Endothelial cell of umbilical vein (primary cell): ENCODE measurements around the gene PIK3R4. TPM values are rescaled to one million over a fixed set of nuclear protein-coding genes. Genes with fewer than 3 reads are reported as not detected.

Source experiments
- BruUV-seq: library from RNA; stranded (reverse); fragments of 400-500 nt; replicated peaks from 2 replicates; lab custom pipeline; 2021; lab: Mats Ljungman, UMichigan
- CTCF ChIA-PET: fragments of 300-600, 350-600 bp; sonication (Branson Sonifier 250); formaldehyde crosslinking; loops from one replicate; lab custom pipeline; 2021; ENCODE audit warnings: antibody characterized with exemption, inconsistent platforms; lab: Charles Lee
- POLR2A ChIA-PET: fragments of 300-600, 350-600 bp; sonication (Branson Sonifier 250); formaldehyde crosslinking; loops from one replicate; lab custom pipeline; 2021; ENCODE audit warnings: antibody characterized with exemption, inconsistent platforms; lab: Charles Lee
- DNase-seq: peaks from one replicate; pipeline ENCODE4 v3.0.0-alpha.2; 2011; ENCODE audit warnings: low read depth, low spot score
- FAIRE-seq: peaks from 2 replicates; lab custom pipeline; 2011; peaks lifted over from hg19 to GRCh38; lab: Jason Lieb, UNC
- H2AFZ ChIP-seq: 2 replicates; pipeline ENCODE4 v1.6.0; 2012; ENCODE audit warnings: low read depth, low read length, control low read depth, inconsistent platforms
- H3K27ac ChIP-seq: 2 replicates; pipeline ENCODE4 v1.5.1; 2011; ENCODE audit warnings: low read depth, mild to moderate bottlenecking, control low read depth, low read length, moderate library complexity; ENCODE audit not compliant: insufficient read depth
- H3K27me3 ChIP-seq, 2 experiments: 2 replicates each; pipeline versions ENCODE4 v1.6.0 to v1.6.1; 2011; ENCODE audit warnings: low read length in 2 of 2, mixed read lengths in 1 of 2; ENCODE audit not compliant: control insufficient read depth in 2 of 2, insufficient read depth in 2 of 2
- H3K36me3 ChIP-seq, 2 experiments: 2 replicates in 1 of 2; 3 replicates in 1 of 2; pipeline ENCODE4 v1.5.1; 2011; ENCODE audit warnings: low read length in 2 of 2, mild to moderate bottlenecking in 1 of 2, moderate library complexity in 1 of 2; ENCODE audit not compliant: control insufficient read depth in 2 of 2, insufficient read depth in 2 of 2; ENCODE audit errors: extremely low read depth in 1 of 2
- H3K4me1 ChIP-seq: 3 replicates; pipeline ENCODE4 v1.5.1; 2011; ENCODE audit warnings: mild to moderate bottlenecking, low read length; ENCODE audit not compliant: control insufficient read depth, insufficient read depth; ENCODE audit errors: extremely low read depth
- H3K4me2 ChIP-seq: 2 replicates; pipeline ENCODE4 v1.6.1; 2011; ENCODE audit warnings: low read length, control low read depth, mixed read lengths; ENCODE audit not compliant: insufficient read depth
- H3K4me3 ChIP-seq, 3 experiments: fragments of 200-600 bp in 1 of 3; sonication (generic), shearing (Covaris generic) in 1 of 3; replicated peaks in 1 of 3; 2 replicates each; pipeline ENCODE4 v1.5.1; 2011 to 2016; ENCODE audit warnings: control low read depth in 3 of 3, low read length in 3 of 3, mild to moderate bottlenecking in 2 of 3, inconsistent platforms in 1 of 3, low read depth in 1 of 3, moderate library complexity in 1 of 3; ENCODE audit not compliant: insufficient read depth in 1 of 3
- H3K79me2 ChIP-seq: 2 replicates; pipeline ENCODE4 v1.6.0; 2012; ENCODE audit warnings: low read length, inconsistent platforms; ENCODE audit not compliant: control insufficient read depth, insufficient read depth
- H3K9ac ChIP-seq: replicated peaks from 2 replicates; pipeline ENCODE3; 2011; ENCODE audit warnings: low read length, control low read depth; ENCODE audit not compliant: insufficient read depth; ENCODE audit errors: extremely low read depth
- H3K9me1 ChIP-seq: replicated peaks from 3 replicates; pipeline ENCODE4 v1.6.0; 2011; ENCODE audit warnings: mild to moderate bottlenecking, low read length; ENCODE audit not compliant: control insufficient read depth, insufficient read depth; ENCODE audit errors: extremely low read depth
- H3K9me3 ChIP-seq: replicated peaks from 2 replicates; pipeline ENCODE4 v1.5.1; 2012; ENCODE audit warnings: low read length, inconsistent platforms; ENCODE audit not compliant: control insufficient read depth, insufficient read depth
- H4K20me1 ChIP-seq: replicated peaks from 2 replicates; pipeline ENCODE3; 2011; ENCODE audit warnings: mild to moderate bottlenecking, low read length; ENCODE audit not compliant: control insufficient read depth, insufficient read depth; ENCODE audit errors: extremely low read depth
- EZH2 ChIP-seq: IDR thresholded peaks from 2 replicates; pipeline ENCODE4 v1.6.1; 2012; ENCODE audit warnings: borderline replicate concordance, low read depth, mild to moderate bottlenecking, moderate library complexity, low read length, inconsistent platforms; ENCODE audit not compliant: severe bottlenecking
- FOS ChIP-seq: IDR thresholded peaks from 2 replicates; pipeline ENCODE4 v1.6.1; 2011; ENCODE audit warnings: mild to moderate bottlenecking, low read length, moderate library complexity, borderline replicate concordance; ENCODE audit not compliant: insufficient read depth
- GATA2 ChIP-seq: IDR thresholded peaks from 2 replicates; pipeline ENCODE4 v1.7.0; 2011; ENCODE audit warnings: low read depth, mild to moderate bottlenecking, moderate library complexity, mixed read lengths, low read length; ENCODE audit not compliant: insufficient read length, insufficient read depth
- JUN ChIP-seq: IDR thresholded peaks from 2 replicates; pipeline ENCODE4 v1.6.1; 2011; ENCODE audit warnings: borderline replicate concordance, low read depth; ENCODE audit not compliant: insufficient read length, insufficient read depth
- MYC ChIP-seq: IDR thresholded peaks from one replicate; pipeline ENCODE4 v1.6.1; 2011; ENCODE audit warnings: mild to moderate bottlenecking, low read depth, low read length
- POLR2A ChIP-seq: IDR thresholded peaks from 2 replicates; pipeline ENCODE4 v1.6.1; 2012; ENCODE audit warnings: low read depth, mild to moderate bottlenecking, control low read depth, low read length
- POLR2AphosphoS5 ChIP-seq: IDR thresholded peaks from 2 replicates; pipeline ENCODE4 v1.6.1; 2012; ENCODE audit warnings: low read depth, mild to moderate bottlenecking, control low read depth, low read length, moderate library complexity; ENCODE audit not compliant: insufficient read depth
- dilution Hi-C: fragments of 300-500 bp; cut with MboI; formaldehyde crosslinking; loops from one replicate; pipeline ENCODE4 v1.15.0; 2019; ENCODE audit warnings: low sequenced_read_pairs; ENCODE audit not compliant: extremely low pct_ligation_motif_present
- intact Hi-C: fragments of 100-400 bp; cut with micrococcal nuclease; formaldehyde crosslinking; loops from one replicate; pipeline ENCODE4 v1.10.0; 2022
- polyA plus RNA-seq, 4 experiments: library from polyadenylated mRNA; depleted of rRNA in 3 of 4; stranded (reverse) in 3 of 4; unstranded in 1 of 4; fragments of >200 nt; gene quantifications; 2 replicates each; pipeline versions ENCODE4 v1.2.1 to v1.2.3, GENCODE V29; 2011 to 2012; ENCODE audit warnings: missing spikeins in 1 of 4
- total RNA-seq: library from RNA; stranded (reverse); gene quantifications from 2 replicates; pipeline ENCODE4 v1.2.3, GENCODE V29; 2021
- TF ChIP-seq, protein P1 (sequence below), 2 donors: IDR thresholded peaks; 1 replicate in 1 of 2; 2 replicates in 1 of 2; pipeline ENCODE4 v1.5.1; 2011; ENCODE audit warnings: low read length in 2 of 2, mild to moderate bottlenecking in 2 of 2, moderate library complexity in 2 of 2, control low read depth in 1 of 2, inconsistent platforms in 1 of 2, low read depth in 1 of 2; ENCODE audit not compliant: insufficient read depth in 1 of 2; ENCODE audit errors: extremely low read depth in 1 of 2
- TF ChIP-seq, protein P2 (sequence below): IDR thresholded peaks from 2 replicates; pipeline ENCODE4 v1.6.1; 2011; ENCODE audit not compliant: insufficient read depth, insufficient read length

Gene PIK3R4
- total and polyA plus RNA-seq, 2 donors (not counting 3 experiments of a cell fraction or from before 2014, with no cell fraction given) = 23.0 to 43.1 TPM

DNA sequence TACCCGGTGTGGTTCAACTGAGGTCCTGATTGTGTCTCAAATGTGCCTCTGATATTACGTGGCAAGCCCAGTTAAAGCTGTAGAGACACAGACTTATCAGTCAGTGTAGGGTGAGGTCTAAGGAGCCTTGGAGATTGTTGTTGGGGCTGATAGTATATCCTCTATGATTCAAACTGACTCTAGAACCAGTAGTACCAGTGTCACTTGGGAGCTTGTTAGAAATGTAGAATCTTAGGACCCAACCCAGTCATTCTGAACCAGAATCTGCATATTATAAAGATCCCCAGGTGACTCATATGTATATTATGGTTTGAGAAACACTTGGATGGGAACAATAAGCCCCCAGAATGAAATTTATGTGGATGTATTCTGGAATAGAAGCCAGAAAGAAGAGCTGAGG is 83.5 kb downstream of the PIK3R4 start:
- CTCF ChIA-PET = no interaction called here
- no peak overlapping the region for H3K4me3 ChIP-seq
- no peak for TF ChIP-seq FOS
- no peak for TF ChIP-seq POLR2A
- TF ChIP-seq, protein P1, sequence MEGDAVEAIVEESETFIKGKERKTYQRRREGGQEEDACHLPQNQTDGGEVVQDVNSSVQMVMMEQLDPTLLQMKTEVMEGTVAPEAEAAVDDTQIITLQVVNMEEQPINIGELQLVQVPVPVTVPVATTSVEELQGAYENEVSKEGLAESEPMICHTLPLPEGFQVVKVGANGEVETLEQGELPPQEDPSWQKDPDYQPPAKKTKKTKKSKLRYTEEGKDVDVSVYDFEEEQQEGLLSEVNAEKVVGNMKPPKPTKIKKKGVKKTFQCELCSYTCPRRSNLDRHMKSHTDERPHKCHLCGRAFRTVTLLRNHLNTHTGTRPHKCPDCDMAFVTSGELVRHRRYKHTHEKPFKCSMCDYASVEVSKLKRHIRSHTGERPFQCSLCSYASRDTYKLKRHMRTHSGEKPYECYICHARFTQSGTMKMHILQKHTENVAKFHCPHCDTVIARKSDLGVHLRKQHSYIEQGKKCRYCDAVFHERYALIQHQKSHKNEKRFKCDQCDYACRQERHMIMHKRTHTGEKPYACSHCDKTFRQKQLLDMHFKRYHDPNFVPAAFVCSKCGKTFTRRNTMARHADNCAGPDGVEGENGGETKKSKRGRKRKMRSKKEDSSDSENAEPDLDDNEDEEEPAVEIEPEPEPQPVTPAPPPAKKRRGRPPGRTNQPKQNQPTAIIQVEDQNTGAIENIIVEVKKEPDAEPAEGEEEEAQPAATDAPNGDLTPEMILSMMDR (IDR thresholded peaks at IDR 0.05; ENCODE audit: extremely low read depth in 1 of 2, insufficient read depth in 1 of 2, low read depth in 1 of 2, low read length in 2 of 2) = no peak
- no peak for TF ChIP-seq EZH2
- TF ChIP-seq, protein P2, sequence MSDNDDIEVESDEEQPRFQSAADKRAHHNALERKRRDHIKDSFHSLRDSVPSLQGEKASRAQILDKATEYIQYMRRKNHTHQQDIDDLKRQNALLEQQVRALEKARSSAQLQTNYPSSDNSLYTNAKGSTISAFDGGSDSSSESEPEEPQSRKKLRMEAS = no peak
- TF ChIP-seq MYC = no peak
- no peak for TF ChIP-seq GATA2
- TF ChIP-seq JUN = no peak
- TF ChIP-seq POLR2AphosphoS5 = no peak
- dilution Hi-C loops (no loop called here), intact Hi-C loops (no loop called here)
- H3K9ac ChIP-seq = no peak overlapping the region
- no TSS peak for BruUV-seq
- no peaks in the 10 kb centered on the region for H3K4me1 ChIP-seq
- H3K27ac ChIP-seq = no peak overlapping the region
- H2AFZ ChIP-seq = no peak overlapping the region
- H3K4me2 ChIP-seq = no peak overlapping the region
- POLR2A ChIA-PET = no interaction called here
- H3K9me3 ChIP-seq = no peaks in the 10 kb centered on the region
- no peaks in the 10 kb centered on the region for H3K9me1 ChIP-seq
- H4K20me1 ChIP-seq = no peaks in the 10 kb centered on the region
- H3K79me2 ChIP-seq = no peaks in the 10 kb centered on the region
- no peaks in the 10 kb centered on the region for H3K36me3 ChIP-seq
- no peaks in the 10 kb centered on the region for H3K27me3 ChIP-seq
- FAIRE-seq (no peak), DNase-seq (no peak)
